GM18517 (cell line): ENCODE measurements around the gene F12.

ENCODE experiments used
- ATAC-seq: cut with Tn5 transposase; IDR thresholded peaks from one replicate; pipeline ENCODE4 v1.9.1; 2021; ENCODE audit warnings: mild to moderate bottlenecking, moderate library complexity; ENCODE audit not compliant: unreplicated experiment

F12 gene

DNA sequence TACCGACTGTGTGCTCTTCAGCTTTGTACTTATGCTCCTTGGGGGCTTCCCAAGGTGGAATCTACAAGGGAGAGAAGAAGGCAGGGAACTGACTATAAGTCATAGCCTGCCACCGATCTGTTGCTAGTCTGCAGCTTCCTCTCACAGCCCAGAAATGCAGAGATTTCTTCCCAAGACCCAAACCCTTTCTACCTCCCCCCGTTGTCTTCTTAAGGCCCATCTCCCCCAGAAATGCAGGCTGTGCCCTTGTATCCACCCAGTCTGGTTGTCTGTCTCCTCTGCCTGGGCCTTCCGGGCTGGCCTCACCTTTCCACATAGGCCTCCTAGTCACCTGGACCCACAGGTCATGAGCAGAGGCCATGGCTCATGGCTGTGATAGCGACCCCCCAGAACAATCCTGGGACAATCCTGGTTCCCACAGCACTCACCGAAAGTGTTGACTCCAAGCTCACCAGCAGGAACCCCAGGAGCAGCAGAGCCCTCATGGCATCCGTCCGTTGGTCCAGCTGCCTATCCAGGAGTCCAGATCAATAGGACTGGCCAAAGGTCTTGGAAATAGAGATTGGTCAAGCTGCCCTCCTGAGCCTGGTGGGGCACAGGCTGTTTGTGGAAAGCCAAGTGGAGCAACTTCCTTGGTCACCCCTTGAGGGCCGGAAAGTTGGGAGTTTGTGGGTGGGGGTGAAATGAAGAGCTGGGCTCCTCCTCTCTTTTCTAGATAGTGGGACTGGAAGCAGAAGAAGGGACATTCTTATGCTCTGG is at the start of gene F12:
TSS of gene F12 (minus strand) at position 522 of the 759 bp plus-strand sequence. CDS start at position 485, 37 bp downstream.
- ATAC-seq: no peak

DNA sequence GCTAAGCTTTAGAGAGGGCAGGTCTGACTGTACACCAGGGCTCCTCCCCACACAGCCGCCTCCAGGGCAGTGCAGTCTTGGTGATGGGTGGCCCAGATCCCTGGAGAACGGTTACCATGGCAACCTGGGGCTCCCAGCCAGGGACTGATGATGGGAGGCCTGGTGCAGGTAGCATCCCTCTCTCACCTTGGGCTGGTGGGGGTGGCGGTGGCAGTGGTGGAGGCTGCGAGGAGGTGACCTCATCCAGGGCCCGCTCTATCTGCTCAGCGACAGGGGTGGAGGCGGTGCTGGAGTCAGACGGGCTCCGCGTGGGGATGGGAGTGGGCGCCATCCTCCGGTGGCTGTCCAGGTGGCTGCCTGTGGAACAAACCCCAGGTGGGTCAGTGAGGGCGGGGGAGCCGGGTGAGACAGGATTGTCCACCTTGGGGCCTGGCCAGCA is 49.6 kb upstream of the F12 start:
- ATAC-seq: no peak

DNA sequence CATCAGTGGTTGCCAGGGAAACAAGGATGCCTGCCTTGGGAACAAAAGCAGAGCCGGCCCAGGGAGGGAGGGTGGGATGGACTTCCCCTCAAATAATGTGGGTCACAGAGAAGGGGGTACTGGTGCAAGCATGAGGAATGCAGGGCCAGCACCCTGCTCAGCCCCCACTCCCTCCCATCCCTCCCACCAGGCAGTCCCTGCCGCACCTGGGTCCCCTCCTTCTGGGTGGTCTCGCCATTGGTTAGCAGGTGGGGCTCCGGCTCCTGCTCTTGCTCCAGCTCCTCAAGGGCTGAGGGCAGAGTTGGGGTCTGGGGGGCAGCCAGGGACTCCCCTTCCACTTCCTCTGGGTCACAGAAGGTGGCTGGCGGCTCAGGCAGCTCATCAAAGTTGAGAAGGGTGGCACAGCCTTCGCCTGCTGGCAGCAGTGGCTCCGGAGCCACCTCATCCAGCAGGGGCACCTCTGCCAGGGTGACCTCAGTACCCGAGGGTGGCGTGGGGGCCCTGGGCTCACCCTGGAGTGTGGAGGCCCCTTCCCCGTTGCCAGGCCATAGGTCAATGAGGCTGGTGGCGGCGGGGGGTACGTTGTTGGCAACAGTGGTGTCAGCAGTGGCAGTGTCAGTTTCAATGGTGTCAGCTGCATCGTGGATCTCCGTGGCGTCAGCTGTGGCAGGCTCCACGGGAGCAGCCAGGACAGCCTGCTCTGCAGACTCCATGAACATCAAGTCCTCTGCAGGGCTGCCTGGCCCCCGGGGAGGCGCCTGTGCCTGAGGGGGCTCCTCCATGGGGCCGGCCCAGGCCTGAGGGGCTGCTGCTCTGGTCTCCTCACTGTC is 48.7 kb upstream of the F12 start:
- no peak for ATAC-seq

DNA sequence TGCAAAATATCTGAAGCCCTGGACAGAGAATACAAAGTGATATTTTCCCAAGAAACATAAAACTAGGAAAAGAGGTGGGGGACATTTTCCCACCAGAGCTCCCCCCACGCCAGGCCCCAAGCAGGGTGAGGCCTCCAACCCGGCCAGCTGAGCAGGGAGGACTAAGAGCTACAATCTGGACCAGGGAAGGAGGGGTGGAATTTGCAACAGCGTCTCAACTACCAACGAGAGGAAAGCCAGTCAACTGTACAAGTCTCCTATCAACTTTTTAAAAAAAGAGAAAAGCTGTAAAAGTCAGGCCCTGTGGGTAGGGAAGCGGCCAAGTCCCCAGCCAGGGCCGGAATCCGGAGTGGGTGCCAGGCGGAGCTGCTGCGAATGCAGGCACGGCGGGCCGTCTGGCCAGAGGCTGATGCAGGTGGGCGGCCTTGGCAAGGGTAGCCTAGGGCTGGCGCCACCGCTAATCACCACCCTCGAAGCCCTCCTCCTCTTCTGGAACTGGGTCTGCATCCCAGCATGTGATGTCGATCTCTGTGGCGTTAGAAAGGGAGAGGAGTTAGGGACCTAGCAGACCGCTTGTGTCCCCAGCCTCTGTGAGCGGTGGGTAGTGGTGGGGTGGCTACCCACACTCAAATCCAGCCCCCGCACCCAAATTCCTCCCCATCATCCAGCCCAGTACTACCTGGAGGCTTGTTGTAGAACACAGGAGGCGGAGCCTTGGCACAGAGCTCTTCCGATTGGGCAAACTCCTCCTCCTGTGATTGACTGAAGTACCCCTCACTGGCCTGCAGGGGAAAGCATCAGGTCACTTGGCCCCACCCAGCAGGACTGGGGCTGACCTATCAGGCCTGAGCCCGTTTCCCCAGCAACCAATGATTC is 47.9 kb upstream of the F12 start:
- peak; percentile 38 for ATAC-seq

DNA sequence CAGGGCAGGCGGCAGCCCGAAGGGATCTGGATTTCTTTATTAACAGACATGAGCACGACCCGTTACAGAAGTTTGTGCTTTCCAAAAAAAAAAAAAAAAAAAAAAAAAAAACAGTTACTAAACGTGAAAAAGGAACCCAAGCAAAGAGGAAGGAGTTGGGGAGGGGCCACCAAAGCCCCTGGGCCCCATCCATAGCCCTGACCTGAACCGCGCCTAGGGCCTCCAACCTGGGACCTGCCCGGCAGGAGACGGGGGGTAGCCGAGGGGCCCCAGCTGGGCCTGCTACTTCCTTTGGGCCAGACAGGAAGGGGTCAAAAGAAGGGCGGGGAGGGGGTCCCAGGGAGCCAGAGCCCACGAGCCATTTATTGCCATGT is 47.2 kb upstream of the F12 start:
- ATAC-seq: no peak

DNA sequence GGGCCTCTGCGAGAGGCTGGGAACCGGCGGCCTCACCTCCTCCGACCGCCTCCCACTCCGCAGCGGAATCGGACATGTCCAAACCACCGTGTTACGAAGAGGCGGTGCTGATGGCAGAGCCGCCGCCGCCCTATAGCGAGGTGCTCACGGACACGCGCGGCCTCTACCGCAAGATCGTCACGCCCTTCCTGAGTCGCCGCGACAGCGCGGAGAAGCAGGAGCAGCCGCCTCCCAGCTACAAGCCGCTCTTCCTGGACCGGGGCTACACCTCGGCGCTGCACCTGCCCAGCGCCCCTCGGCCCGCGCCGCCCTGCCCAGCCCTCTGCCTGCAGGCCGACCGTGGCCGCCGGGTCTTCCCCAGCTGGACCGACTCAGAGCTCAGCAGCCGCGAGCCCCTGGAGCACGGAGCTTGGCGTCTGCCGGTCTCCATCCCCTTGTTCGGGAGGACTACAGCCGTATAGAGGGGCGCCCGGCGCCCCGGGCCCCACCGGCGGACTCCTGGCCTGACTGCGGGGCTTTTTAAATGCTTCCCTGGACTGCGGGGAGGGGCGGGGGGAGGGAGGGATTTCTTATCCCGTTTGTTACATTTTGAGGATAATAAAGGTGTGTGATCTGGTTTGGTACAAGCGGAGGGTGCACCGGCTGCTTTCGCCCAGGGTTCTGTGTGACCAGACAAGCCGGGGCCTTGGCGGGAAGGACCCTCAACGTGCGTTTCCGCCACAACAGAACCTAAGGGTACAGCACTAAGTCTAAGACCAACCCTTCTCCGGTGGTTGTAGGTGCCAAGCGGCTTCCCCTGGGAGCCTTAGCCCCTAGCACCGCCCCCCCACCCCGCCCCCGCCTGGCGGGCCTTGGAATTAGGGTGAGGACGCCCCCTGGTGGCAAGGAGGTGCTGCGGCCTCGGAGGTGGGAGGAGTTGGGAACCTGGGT is 46.6 kb upstream of the F12 start:
- peak; percentile 17 for ATAC-seq

DNA sequence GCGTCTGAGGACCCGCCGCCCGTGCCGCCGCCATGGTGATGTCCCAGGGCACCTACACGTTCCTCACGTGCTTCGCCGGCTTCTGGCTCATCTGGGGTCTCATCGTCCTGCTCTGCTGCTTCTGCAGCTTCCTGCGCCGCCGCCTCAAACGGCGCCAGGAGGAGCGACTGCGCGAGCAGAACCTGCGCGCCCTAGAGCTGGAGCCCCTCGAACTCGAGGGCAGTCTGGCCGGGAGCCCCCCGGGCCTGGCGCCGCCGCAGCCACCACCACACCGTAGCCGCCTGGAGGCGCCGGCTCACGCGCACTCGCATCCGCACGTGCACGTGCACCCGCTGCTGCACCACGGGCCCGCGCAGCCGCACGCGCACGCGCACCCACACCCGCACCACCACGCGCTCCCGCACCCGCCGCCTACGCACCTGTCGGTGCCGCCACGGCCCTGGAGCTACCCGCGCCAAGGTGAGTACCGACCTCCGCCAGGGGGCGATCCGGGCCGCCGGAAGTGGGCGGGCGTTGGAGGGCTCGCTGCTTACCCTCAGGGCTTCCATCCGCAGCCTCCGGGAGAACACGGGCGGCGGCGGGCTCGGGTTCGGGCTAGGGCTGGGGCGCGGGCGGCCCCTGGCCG is 45.8 kb upstream of the F12 start:
- peak; percentile 56 for ATAC-seq

DNA sequence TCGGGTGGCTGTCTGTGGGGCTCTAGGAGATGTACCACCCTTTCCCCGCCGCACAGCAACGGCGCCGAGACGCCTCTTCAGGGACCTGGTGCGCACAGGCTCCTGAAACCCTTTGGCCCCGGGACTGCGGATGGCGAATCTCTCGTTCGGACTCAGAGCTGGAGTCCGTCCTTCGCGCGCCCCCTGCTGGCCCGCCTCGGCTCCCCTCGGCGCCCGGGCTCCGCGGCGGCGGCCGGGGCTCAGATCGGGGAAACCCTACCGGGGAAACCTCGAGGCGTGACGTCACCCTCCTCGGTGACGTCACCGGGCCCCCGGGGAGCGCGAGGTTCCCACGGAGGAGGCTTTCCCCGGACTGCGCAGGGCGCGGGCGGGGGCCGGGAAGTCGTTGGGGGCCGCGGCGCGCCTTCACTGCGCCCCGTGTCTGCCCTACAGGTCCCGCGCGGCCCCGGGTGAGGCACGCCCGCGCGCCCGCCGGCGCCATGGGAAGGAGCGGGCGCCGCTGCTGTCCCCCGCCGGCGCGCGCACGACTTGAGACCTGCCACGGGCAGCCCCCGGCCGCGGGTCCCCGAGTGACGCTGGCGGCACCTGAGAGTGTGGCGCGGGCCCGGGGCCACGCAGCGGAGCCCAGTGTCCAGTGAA is 45.2 kb upstream of the F12 start:
- ATAC-seq: peak; percentile 33

DNA sequence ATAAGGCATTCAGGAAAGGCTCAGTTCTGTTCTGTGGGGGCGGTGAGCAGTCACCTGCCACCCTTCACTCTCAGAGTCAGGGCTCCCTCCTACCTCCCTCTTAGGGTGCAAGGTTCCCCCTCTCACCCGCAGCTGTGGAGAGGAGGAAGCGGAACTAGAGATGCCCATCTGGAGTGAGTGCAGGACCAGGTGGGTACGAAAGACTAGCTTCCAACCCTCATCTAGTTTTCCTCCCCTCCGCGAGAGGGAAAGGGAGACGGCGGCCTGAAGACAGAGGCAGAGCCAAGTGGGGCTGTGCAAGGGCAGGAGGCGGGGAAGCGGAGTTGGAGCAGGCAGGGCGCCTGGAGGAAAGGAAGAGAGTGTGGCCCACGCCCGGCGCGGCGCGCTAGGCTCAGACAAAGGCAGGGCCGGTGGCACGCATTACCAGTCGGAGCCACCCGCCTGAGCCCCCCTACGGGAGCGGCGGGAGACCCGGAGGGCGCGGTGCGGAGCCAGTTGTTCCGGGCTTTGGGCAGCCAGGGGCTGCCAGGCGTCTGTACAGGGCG is 44.6 kb upstream of the F12 start:
- no peak for ATAC-seq

DNA sequence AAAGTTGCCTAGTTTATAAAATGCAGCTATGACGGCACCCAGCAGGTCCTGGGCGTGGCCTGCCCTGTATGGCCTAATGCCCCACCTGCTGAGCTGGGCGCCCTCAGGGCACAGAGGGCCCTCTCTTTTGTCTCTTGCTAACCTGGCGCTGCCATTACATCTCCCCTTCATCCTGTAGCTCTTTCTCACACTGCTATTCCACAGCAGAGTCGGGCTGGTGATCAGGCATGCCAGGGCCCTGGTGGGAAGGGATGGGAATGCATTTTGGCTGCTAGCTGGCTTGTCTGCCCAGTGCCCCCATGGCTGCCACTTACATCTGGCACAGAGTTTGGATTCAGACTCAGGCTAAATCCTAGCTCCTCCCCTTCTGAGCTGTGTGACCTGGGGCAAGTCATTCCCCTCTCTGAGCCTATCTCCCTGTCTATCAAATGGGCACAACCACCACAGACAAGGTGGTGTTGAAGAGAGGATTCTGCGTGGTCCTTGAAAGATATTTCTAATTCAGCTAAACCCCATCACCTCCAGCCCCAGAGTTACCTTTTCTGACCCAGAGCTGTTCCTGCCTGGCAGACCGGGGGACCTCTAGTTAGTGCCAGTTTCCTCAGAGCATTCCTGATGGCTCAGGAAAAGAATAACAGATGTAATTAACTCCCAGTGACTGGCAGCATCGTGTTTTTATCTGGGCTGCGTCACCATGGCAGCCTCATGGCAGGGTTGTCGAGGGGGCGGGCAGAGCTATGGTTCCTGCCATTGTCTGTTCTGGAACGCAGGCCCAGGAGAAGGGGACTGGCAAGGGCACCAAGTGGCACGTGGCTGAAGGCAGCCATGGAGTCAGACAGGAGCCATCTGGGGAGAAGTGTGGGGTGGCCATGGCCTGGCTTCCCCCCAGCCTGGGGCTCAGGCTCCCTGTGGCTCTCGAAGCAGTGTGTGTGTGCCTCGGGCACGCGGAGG is 43.6 kb upstream of the F12 start:
- no peak for ATAC-seq

DNA sequence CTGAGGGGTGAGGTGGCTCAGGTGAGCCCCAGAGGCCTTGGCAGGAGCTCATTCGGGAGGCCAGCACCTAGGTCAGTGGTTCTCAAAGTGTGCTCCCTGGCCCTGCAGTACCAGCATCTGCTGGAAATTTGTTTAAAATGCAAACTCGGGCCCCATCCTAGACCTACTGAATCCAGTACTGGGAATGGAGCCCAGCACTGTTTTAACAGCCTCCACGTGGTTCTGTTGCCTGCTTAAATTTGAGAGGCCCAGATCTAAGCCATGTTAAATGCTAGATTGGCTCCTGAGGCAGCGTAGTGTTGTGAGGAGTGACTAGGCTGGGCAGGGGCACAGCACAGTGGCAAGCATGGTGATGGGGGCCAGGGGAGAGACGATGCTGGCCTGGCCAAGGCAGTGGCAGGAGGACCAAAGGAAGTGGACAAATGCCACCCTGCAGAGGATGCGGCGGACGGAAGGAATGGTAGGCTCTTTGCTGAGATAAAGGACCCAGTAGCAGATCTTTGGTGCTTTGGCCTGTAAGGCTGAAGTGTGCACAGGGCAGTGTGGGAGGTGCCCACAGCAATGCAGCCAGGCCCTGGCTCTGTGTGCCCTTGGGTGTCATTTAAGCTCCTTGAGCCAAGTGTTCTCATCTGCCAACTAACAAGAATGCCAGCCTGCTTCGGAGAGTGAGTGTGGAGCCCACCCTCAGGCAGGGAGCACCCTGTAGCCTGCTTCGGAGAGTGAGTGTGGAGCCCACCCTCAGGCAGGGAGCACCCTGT is 41.5 kb upstream of the F12 start:
- no peak for ATAC-seq

DNA sequence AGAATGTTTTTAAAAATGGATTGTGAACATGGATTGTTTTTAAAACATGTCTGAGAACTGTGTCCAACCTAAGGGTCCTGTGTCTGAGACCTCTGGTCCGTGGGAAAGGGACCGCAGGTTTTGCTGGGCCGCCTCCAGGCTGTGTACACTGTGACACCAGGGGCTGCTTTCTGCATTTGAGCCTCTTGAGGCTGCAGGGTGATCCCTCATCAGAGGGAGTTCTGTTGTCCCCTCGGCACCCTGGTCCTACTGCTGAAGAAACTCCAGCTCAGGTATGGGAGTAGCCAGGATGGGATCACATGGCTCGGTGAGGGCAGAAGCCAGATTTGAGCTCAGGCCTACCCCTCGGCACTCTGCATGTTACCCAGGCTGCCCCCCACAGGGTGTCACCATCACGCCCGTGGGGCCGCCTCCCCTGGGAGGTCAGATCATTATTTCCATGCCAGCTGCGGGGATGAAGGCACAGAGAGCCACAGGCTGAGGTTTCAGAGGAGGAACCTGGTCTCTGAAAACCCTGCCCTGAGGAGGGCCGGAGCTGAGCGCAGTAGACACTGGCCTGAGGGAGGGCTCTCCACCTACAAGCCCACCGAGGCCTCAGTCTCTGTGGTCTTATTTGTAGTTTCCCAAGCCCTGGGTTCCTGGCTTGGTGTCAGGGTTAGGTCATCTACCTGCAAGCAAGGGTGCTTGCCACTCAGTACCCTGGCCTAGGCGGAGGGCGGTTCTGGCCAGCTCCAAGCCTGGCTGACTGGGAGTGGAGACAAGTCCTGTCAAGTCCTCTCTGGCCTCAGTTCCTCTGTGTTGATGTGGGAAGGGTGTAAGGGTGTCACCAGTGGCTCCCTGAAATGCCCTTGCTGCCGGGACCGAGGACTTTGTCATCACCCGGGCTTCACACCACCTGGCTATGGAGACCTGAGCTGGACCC is 40.0 kb upstream of the F12 start:
- no peak for ATAC-seq

DNA sequence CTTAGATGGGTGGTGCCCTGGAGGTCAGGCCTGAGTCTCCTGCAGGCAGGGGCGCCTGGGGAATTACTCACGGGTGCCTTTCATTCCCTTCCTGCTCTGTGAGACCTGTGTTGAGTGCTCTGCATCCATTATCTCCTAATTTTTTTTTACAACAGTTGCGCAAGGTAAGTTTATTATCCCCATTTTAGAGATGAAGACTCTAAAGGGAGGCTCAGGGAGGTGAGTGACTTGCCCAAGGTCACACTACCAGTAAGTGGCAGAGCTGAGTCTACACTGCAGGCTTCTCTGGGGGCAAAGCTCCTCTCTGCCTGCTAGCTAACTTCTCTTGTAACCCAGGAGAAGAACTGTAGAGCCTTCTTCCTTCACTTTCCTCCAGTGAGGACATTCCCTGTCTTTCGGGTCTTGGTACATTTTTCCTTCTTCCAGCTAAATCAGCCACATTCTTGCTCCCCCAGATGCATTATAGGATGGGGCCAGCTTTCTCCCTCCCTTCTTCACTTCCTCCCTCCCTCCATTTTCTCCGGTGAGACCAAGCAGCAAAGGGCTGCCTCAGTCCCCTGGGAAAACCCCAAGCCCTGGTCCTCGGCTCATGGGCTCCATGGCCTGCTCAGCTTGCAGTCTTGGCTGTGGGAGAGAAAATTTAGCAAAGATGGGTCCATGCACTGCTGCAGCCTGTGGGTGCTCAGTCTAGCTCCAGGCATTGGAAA is 39.0 kb upstream of the F12 start:
- no peak for ATAC-seq

DNA sequence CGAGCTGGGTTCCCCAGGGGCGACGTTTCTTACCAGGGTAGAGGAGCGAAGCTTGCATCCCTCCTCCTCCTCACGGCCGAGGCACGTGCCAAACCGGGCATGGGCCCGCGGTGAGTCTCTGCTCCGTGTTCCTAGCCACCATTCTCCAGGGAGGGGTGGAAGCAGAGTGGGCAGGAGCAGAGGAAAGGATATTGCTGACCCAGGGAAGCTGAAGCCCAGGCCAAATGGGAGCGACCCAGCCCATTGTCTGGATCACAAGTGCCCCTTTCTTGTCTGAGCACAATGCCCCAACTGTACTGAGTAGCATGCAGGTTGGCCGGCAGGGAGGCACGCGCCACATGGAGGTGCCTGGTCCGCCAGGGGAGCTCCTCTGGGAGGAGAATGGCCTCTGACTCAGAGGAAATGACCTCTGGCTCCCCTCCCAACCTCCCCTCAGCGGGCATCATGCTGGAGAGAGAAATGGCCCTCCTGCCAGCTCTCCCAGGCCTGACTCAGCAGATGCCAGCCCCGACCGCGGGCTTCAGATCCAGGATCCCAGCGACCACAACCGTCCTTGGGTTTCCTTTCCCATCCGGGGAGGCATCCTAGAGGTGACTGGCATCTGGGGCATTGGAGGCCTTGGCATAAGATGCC is 38.4 kb upstream of the F12 start:
- ATAC-seq: no peak

DNA sequence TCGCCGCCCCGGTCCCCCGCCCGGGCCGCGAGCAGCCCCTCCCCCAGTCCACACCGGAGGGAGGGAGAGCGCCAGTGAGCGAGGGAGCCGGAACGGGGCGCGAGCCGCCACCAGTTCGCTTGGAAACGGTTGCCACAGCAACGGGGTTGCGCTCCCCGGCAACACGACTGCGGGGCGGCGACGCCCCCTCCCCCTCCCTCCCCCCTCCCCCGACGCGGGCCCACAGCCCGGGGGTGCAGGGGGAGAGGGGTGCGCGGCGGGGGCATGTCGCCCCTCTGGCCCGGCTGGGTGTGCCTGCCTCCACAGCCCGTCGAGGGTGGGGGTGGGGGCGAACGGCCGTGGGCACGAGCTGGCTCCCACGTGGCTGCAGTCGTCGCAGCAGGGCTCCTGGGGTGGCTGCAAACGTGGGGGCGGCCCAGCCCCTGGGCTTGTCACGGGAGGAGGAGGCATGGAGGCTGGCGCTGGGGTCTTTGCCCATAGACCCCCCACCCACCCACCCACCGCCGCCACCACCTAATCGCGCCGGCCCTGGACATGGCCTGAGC is 37.8 kb upstream of the F12 start:
- ATAC-seq: peak; percentile 31
